Trophoblast cell (in vitro differentiated cells and primary cell): ENCODE measurements around the gene CELSR3.

Source experiments
- DNase-seq, 2 donors: peaks; one replicate each; pipeline ENCODE4 v3.0.0-alpha.2; 2016
- H2AFZ ChIP-seq: 2 replicates; pipeline ENCODE4 v1.6.1; 2013; ENCODE audit warnings: low read length, moderate library complexity, mild to moderate bottlenecking; ENCODE audit not compliant: insufficient read depth, poor library complexity
- H2AK5ac ChIP-seq: 2 replicates; pipeline ENCODE4 v1.6.1; 2013; ENCODE audit warnings: mild to moderate bottlenecking, low read length
- H2BK120ac ChIP-seq: 2 replicates; pipeline ENCODE4 v1.6.1; 2013; ENCODE audit warnings: low read length, mild to moderate bottlenecking, moderate library complexity; ENCODE audit not compliant: insufficient read depth, poor library complexity
- H2BK12ac ChIP-seq: 2 replicates; pipeline ENCODE4 v1.6.1; 2013; ENCODE audit warnings: mild to moderate bottlenecking, low read length, moderate library complexity
- H2BK5ac ChIP-seq: 2 replicates; pipeline ENCODE4 v1.6.1; 2013; ENCODE audit warnings: low read length, low read depth, moderate library complexity, mild to moderate bottlenecking; ENCODE audit not compliant: poor library complexity
- H3K14ac ChIP-seq: 2 replicates; pipeline ENCODE4 v1.6.1; 2013; ENCODE audit warnings: mild to moderate bottlenecking, low read length
- H3K18ac ChIP-seq: 2 replicates; pipeline ENCODE4 v1.6.1; 2013; ENCODE audit warnings: mild to moderate bottlenecking, low read length
- H3K23ac ChIP-seq: 2 replicates; pipeline ENCODE4 v1.6.1; 2013; ENCODE audit warnings: low read length
- H3K27ac ChIP-seq: 2 replicates; pipeline ENCODE4 v1.5.1; 2013; ENCODE audit warnings: low read depth, mild to moderate bottlenecking, inconsistent platforms, low read length, moderate library complexity
- H3K27me3 ChIP-seq: 2 replicates; pipeline ENCODE4 v1.6.1; 2013; ENCODE audit warnings: inconsistent platforms, mild to moderate bottlenecking, low read length, moderate library complexity; ENCODE audit not compliant: insufficient read depth
- H3K36me3 ChIP-seq, 2 experiments: 1 replicate in 1 of 2; 2 replicates in 1 of 2; pipeline ENCODE4 v1.6.1; 2013; ENCODE audit warnings: low read length in 2 of 2, mild to moderate bottlenecking in 2 of 2, moderate library complexity in 1 of 2; ENCODE audit not compliant: insufficient read depth in 2 of 2, control insufficient read depth in 1 of 2
- H3K4ac ChIP-seq: 2 replicates; pipeline ENCODE4 v1.6.1; 2013; ENCODE audit warnings: low read depth, mild to moderate bottlenecking, low read length, moderate library complexity
- H3K4me1 ChIP-seq, 2 experiments: 1 replicate in 1 of 2; 2 replicates in 1 of 2; pipeline ENCODE4 v1.6.1; 2013; ENCODE audit warnings: low read length in 2 of 2, mild to moderate bottlenecking in 2 of 2, moderate library complexity in 1 of 2; ENCODE audit not compliant: insufficient read depth in 2 of 2, control insufficient read depth in 1 of 2
- H3K4me2 ChIP-seq: 2 replicates; pipeline ENCODE4 v1.6.1; 2013; ENCODE audit warnings: inconsistent platforms, mild to moderate bottlenecking, low read length, moderate library complexity
- H3K4me3 ChIP-seq: 2 replicates; pipeline ENCODE4 v1.5.1; 2013; ENCODE audit warnings: mild to moderate bottlenecking, low read depth, low read length, inconsistent platforms
- H3K79me1 ChIP-seq: one replicate; pipeline ENCODE4 v1.6.1; 2013; ENCODE audit warnings: low read length
- H3K79me2 ChIP-seq: 2 replicates; pipeline ENCODE4 v1.6.1; 2013; ENCODE audit warnings: low read length, mild to moderate bottlenecking; ENCODE audit not compliant: control insufficient read depth, insufficient read depth, poor library complexity
- H3K9ac ChIP-seq: 2 replicates; pipeline ENCODE4 v1.6.1; 2013; ENCODE audit warnings: mild to moderate bottlenecking, low read length
- H3K9me3 ChIP-seq: 2 replicates; pipeline ENCODE4 v1.6.1; 2013; ENCODE audit warnings: low read depth, mild to moderate bottlenecking, control low read depth, inconsistent platforms, low read length; ENCODE audit not compliant: insufficient read depth
- H4K12ac ChIP-seq: 2 replicates; pipeline ENCODE4 v1.6.1; 2013; ENCODE audit warnings: low read depth, mild to moderate bottlenecking, low read length, moderate library complexity
- H4K8ac ChIP-seq: 2 replicates; pipeline ENCODE4 v1.6.1; 2013; ENCODE audit warnings: low read depth, mild to moderate bottlenecking, low read length, moderate library complexity
- H4K91ac ChIP-seq: one replicate; pipeline ENCODE4 v1.6.1; 2013; ENCODE audit warnings: low read depth, mild to moderate bottlenecking, low read length, moderate library complexity
- WGBS: extraction: QIAGEN DNeasy Blood & Tissue Kit; methylation state at CpG from one replicate; pipeline ENCODE4 v1.1.7; 2013; ENCODE audit warnings: missing lambda C conversion rate; ENCODE audit not compliant: insufficient read length, insufficient coverage; ENCODE audit errors: extremely low coverage; 5-methylcytosine and 5-hydroxymethylcytosine counted together

Gene CELSR3

DNA sequence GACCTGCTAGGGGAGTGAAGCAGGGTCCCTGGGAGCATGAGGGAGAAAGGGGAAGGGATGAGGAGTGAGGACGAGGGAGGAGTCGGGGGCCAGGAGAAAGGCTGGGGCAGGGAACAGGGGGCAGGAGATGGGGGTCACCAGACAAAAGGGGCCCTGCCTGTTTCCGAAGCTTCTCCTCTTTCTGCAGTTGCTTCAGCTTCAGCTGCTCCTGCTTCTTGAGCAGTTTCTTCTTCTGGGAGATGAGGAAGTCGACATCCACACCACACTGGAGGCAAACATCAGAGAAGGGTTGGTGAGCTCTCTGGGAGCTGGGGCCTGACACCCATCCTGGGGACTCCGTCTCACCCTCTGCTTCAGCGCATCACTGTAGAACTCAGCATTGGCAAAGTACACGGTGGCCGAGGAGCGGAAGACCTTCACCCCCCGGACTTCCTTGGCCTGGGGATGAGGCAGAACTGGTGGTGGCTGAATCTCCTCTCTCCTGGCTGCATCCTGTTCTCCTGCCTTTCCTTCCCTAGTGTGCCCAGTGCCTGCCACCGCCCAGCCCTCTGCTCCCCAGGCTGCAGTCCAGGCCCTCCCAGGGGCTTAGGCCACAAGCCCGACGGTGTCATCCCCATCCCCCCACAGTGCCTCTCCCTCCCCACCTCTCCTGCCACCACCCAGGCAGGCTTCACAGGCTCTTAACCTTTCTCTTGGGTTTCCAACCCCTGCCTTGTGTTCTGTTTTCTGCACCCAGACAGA lies 34.2 kb downstream of the CELSR3 start:
- H3K4ac ChIP-seq, result no peak overlapping the region
- H2BK5ac ChIP-seq, result no peak overlapping the region
- no peaks in the 10 kb centered on the region for H3K79me1 ChIP-seq
- H2BK12ac ChIP-seq, result no peak overlapping the region
- no peak overlapping the region for H3K27ac ChIP-seq
- H4K91ac ChIP-seq, result no peak overlapping the region
- H4K8ac ChIP-seq, result no peak overlapping the region
- no peak overlapping the region for H3K4me3 ChIP-seq
- H3K4me1 ChIP-seq, result no peaks in the 10 kb centered on the region
- no peak for DNase-seq
- H3K4me2 ChIP-seq, result no peak overlapping the region
- H2AFZ ChIP-seq, result no peak overlapping the region
- WGBS, result no CpG with 5 or more reads among the region's 13 CpGs
- no peaks in the 10 kb centered on the region for H3K27me3 ChIP-seq
- H3K79me2 ChIP-seq, result no peaks in the 10 kb centered on the region
- no peak overlapping the region for H4K12ac ChIP-seq
- H2BK120ac ChIP-seq, result no peak overlapping the region
- no peak overlapping the region for H3K14ac ChIP-seq
- no peak overlapping the region for H3K9ac ChIP-seq
- peaks cover 82 to 88% of the 10 kb centered on the region in 2 experiments for H3K36me3 ChIP-seq
- H3K9me3 ChIP-seq, result peaks cover 2% of the 10 kb centered on the region
- no peak overlapping the region for H3K18ac ChIP-seq
- H3K23ac ChIP-seq, result no peak overlapping the region
- no peak overlapping the region for H2AK5ac ChIP-seq

DNA sequence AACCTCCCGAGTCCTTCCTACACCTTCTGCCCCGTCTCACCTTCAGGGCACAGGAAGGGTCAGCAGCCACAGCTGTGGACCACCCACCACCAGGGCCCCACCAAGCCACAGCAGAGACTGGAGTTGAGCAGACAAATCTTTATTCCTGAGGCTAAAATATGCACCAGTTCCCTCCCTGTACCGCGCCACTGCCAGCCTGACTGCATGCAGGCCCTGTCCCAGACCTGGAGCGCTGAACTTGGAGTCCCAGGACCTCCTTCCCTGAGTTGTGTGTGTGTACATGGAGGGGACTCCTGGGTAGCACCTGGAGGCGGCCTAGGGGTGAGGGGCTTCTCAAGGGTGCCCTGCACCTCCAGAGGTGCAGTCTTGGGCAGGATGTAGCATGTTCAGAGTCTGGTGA lies 37.1 kb downstream of the CELSR3 start:
- WGBS, result no CpG with 5 or more reads among the region's 6 CpGs
- Histone ChIP-seq H3K4me3 (no peak overlapping the region), H3K14ac (no peak overlapping the region), H3K79me2 (no peaks in the 10 kb centered on the region), H2BK12ac (no peak overlapping the region), H3K27me3 (no peaks in the 10 kb centered on the region), H4K12ac (no peak overlapping the region), H2AK5ac (no peak overlapping the region), H3K9ac (no peak overlapping the region), H4K8ac (no peak overlapping the region), H2AFZ (no peak overlapping the region), H3K36me3 (peaks cover 59 to 62% of the 10 kb centered on the region in 2 experiments), H2BK5ac (no peak overlapping the region), H3K4me2 (no peak overlapping the region), H4K91ac (no peak overlapping the region), H3K4ac (no peak overlapping the region), H3K4me1 (no peaks in the 10 kb centered on the region), H3K79me1 (no peaks in the 10 kb centered on the region), H3K27ac (no peak overlapping the region), H3K18ac (no peak overlapping the region), H2BK120ac (no peak overlapping the region), H3K23ac (no peak overlapping the region), H3K9me3 (peaks cover 3% of the 10 kb centered on the region)
- no peak for DNase-seq

- Histone ChIP-seq H4K12ac (no peak overlapping the region), H3K18ac (no peak overlapping the region), H2BK120ac (no peak overlapping the region), H3K14ac (no peak overlapping the region), H3K9me3 (peaks cover 7% of the 10 kb centered on the region), H4K91ac (no peak overlapping the region), H3K79me1 (no peaks in the 10 kb centered on the region), H3K4me3 (no peak overlapping the region), H2AFZ (no peak overlapping the region), H3K79me2 (no peaks in the 10 kb centered on the region), H3K9ac (no peak overlapping the region), H2AK5ac (no peak overlapping the region), H3K4me1 (no peaks in the 10 kb centered on the region), H3K23ac (no peak overlapping the region), H3K27me3 (no peaks in the 10 kb centered on the region), H3K4ac (no peak overlapping the region), H2BK12ac (no peak overlapping the region), H3K36me3 (peaks cover 51 to 54% of the 10 kb centered on the region in 2 experiments), H4K8ac (no peak overlapping the region), H3K4me2 (no peak overlapping the region), H2BK5ac (no peak overlapping the region), H3K27ac (no peak overlapping the region)
- WGBS, result no CpG with 5 or more reads among the region's 10 CpGs
- DNase-seq, result no peak
Observed at GRCh38 chr3:48624767-48625166, 37.9 kb downstream of the CELSR3 start.

DNA sequence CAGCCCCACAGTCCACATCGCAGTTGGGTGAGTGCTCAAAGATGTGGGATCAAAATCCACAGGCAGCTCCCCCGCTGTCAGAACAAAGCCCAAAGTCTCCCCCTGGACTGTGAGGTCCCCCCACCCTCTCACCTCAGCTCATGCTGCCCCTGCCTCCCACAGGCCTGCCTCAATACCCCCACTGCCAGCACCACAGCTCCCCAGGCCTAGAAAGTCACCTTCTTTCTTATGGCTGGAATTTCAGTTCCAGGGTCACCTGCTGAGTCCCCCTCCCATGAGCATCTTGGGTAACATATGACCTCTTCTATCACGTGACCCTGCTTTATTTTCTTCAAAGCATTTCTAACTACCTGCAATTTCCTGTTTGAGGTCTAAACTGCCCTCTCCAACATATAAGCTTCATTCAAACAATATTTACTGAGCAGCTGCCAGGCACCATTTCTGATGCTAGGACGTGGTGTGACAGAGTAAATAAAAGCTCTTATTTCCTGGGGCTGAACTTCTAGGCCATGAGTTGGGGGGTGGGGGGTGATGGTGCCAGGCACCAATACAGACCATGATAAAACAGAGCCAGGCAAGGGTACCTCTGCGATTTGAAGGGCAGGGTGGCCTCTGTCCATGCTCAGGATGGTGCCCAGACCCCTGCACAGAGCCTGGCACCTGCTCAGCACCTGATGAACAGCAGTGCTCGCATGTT lies 38.7 kb downstream of the CELSR3 start:
- H2AK5ac ChIP-seq, result no peak overlapping the region
- no peaks in the 10 kb centered on the region for H3K79me1 ChIP-seq
- no peaks in the 10 kb centered on the region for H3K27me3 ChIP-seq
- H2BK12ac ChIP-seq, result no peak overlapping the region
- no peak overlapping the region for H3K4ac ChIP-seq
- H3K27ac ChIP-seq, result no peak overlapping the region
- H4K8ac ChIP-seq, result no peak overlapping the region
- H3K23ac ChIP-seq, result no peak overlapping the region
- peaks cover 9% of the 10 kb centered on the region for H3K9me3 ChIP-seq
- H3K4me1 ChIP-seq, result no peaks in the 10 kb centered on the region
- H3K18ac ChIP-seq, result no peak overlapping the region
- no peak for DNase-seq
- no peaks in the 10 kb centered on the region for H3K79me2 ChIP-seq
- WGBS, result no CpG with 5 or more reads among the region's 6 CpGs
- no peak overlapping the region for H3K9ac ChIP-seq
- H3K4me3 ChIP-seq, result no peak overlapping the region
- no peak overlapping the region for H3K4me2 ChIP-seq
- no peak overlapping the region for H2BK5ac ChIP-seq
- no peak overlapping the region for H3K14ac ChIP-seq
- H2AFZ ChIP-seq, result no peak overlapping the region
- no peak overlapping the region for H4K12ac ChIP-seq
- peaks cover 43 to 47% of the 10 kb centered on the region in 2 experiments for H3K36me3 ChIP-seq
- no peak overlapping the region for H4K91ac ChIP-seq
- no peak overlapping the region for H2BK120ac ChIP-seq
